HG02642 (cell line): ENCODE results near the gene AIF1L.

Experiments used
- ATAC-seq: cut with Tn5 transposase; IDR thresholded peaks from one replicate; pipeline ENCODE4 v1.9.1; 2021; ENCODE audit warnings: mild to moderate bottlenecking; ENCODE audit not compliant: unreplicated experiment, poor library complexity

Gene AIF1L

DNA sequence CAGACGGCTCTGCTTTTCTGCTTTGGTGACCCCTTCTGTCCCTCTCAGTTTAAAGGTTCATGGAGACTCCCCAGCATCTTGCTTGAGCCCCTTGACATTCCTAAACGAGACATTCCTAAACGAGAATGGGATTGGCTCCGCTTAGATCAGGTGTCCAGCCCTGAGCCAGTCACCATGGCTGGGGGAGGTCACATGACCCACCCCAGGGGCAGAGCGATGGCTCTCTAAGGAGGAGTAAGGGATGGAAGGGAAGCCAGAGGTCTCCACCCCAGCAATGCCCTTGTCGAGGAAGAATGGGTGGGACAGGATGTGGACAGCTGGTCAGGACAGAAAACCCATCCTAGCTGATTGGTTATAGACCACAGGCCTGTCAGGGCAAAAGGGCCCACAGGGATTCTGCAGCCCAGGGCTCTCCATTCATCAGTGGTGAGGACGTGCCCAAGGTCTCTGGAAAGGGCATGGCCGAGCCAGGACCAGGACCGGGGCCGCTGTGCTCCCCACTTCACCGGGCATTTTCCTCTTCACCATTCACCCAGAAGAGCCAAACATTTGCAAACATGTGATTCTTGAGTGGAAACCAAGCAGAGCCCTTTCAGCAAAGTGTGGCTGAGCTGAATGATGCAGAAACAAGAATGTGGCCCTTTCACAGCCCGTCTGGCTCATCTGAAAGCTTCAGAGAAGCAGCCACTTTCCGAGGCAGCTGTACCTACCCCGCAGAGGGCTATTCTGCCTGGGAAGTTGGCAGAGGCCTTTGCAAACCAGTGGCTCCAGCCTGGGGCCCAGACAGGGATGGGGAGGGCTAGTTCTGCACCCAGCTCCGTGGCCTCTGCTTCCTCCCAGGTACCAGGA, 19.8 kb upstream of the AIF1L start:
- no peak for ATAC-seq

DNA sequence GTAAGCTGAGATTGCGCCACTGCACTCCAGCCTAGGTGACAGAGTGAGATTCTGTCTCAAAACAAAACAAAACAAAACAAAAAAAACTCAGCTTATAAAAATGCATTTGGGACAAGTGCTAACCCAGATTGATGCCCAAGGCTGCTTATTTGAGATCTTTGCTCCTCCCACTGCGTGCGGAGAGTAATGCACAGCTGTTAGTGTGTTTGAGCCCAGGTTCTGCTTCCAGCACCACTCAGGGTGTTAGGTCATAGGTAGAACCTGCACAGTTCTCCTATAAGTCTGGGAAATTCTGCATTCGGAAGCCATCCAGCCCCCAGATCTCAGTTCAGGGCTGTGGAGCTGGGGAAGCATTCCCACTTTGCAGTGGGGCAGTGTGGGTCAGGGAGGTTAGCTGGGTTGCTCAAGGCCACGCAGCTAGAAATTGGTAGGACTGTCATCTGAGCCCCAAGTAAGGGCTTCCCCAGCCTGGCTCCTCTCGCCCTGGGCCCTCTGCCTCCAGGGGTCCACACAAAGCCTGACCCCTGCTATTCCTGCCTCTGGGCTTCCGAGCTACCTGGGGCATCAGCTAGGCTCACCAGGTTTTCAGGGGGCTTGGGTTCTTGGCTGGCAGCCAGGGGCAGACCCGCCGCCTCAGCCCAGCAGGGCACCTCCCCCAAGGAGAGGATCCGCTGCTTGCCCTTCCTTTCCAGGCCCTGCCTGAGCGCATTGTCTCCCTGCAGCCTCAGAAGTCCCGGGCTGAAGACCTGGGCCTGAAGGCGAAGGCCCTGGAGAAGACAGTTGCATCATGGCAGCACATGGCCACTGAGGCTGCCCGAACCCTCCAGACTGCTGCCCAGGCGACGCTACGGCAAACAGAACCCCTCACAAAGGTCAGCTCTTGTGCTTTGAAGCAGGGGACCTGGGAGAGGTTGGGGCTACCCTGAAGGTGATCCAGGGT, 17.6 kb upstream of the AIF1L start:
- ATAC-seq = no peak

DNA sequence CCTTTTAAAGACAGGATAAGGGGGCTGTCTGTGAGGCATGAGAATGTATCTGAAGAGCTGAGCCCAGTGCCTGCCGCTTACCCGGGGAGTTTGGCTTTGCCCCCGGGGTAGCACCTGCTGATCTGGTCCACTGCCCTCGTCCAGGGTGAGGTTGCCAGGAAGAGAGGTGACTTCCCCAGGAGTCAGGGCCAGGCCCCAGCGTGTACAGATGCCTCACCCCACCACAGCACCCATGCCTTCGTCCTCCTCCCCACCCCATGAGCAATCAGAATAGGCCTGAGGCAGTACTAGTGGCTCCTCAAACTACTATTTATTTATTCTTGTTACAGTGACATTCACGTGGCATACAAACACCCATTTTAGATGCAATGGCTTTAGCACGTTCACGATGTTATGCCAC, 15.7 kb upstream of the AIF1L start:
- ATAC-seq = no peak

DNA sequence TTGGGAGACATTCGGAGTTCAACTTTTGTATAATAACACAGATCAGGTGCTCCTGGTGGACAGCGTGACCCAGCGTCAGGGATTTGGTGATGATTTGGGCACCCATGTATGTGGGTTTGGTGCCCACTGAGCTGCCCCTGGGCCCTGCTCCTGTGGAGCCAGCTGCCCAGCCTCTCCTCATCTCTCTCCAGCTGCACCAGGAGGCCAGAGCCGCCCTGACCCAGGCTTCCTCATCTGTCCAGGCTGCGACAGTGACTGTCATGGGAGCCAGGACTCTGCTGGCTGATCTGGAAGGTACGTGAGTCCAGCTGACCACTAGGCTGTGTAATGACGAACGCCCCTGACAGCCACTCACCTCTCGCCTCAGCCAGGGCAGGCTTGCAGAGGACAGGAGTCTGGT, 14.5 kb upstream of the AIF1L start:
- no peak for ATAC-seq

DNA sequence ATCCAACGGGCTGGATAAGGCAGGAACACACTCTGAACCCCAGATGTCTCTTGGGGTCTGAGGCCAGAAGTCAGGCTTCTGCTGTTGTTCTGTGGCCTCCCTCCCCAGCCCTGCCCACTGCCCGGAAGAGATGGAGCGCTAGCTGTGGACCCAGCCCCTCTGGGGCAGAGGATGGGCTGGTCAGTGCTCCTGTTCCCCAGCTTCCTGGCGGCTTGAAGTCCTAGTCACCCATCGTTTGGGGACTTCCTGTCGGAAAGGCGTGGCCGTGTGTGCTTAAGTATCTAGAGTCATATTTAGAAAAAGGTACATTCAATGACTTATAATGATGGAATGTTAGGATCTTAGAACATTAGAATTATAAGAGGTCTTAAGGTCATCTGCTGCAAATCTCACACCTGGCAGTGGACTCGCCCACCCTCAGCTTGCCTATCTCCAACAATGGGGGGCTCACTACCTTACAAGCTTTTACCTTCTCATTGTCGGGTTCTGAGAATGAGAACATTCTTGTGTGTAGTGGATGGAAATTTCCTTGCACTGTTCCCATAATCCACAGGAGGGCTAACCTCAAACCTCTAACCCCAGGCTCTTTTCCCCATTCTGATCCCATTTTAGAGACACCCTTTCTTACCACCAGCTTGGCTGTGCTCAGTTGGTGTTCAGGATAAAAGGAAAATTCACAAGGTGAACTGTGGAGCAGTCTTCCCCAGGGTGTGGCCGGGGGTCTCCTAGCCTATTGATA, 13.4 kb upstream of the AIF1L start:
- ATAC-seq = no peak

DNA sequence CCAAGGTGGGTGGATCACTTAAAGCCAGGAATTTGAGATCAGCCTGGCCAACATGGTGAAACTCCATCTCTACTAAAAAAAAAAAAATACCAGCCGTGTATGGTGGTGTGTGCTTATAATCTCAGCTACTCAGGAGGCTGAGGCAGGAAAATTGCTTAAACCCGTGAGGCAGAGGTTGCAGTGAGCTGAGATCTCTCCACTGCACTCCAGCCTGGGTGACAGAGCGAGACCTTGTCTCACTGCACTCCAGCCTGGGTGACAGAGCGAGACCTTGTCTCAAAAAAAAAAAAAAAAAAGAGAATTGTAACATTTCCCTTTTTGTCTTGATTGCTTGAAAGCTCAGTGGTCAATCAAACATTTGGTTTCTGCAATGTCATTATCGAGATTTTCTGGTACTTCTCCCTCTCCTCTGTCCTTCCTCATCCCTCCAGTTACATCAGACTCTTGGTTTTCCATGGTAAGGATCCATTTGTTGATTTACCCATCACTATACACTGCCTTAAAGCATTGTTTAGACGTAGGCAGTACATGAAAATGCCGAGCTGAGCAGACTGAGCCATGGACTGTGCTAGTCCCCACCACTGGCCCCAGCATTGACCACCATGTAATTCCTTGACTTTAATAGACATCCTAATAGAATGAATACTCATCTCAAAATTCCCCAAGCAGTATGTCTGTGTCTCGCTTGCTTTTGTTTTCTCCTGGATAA, 11.5 kb upstream of the AIF1L start:
- ATAC-seq = no peak

DNA sequence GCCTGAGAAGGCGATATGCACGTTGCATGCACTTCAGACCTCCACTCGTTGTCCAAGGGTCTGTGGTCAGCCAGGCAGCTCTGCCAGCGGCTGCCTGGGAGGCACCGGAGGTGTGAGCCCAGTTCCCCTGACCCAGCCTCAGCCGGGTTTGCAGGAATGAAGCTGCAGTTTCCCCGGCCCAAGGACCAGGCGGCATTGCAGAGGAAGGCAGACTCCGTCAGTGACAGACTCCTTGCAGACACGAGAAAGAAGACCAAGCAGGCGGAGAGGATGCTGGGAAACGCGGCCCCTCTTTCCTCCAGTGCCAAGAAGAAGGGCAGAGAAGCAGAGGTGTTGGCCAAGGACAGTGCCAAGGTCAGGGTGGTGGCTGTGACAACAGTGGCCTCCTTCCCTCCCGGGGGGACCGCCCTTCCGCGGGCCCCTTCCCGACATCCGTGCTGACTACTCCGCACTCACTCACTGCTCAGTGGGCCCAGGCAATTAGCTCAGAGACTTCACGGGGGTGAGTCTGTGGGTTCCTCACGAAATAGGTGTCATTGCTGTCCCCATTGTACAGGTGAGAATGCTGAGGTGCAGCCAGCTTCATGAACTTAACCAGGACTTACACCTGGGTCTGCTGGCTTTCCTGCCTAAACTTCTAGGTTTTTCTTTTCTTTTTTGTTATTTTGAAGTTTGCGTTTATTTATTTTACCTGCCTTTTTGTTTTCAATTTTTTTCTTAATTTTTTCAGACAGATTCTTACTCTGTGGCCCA, 10.8 kb upstream of the AIF1L start:
- no peak for ATAC-seq

DNA sequence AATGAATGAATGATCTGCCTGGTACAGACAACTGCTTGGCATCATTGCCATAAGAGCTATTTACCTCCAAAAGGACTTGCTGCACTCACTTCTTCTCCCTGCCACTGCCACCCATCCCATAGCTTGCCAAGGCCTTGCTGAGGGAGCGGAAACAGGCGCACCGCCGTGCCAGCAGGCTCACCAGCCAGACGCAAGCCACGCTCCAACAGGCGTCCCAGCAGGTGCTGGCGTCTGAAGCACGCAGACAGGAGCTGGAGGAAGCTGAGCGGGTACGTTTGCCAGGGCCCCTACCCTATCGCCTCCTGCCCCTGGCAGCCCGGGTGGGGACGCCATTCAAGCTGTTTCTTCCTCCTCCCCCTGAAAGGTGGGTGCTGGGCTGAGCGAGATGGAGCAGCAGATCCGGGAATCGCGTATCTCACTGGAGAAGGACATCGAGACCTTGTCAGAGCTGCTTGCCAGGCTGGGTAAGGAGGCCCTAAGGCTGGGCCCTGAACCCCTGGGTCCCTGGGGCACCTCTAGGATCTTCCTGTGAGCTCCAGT, 8.9 kb upstream of the AIF1L start:
- no peak for ATAC-seq

DNA sequence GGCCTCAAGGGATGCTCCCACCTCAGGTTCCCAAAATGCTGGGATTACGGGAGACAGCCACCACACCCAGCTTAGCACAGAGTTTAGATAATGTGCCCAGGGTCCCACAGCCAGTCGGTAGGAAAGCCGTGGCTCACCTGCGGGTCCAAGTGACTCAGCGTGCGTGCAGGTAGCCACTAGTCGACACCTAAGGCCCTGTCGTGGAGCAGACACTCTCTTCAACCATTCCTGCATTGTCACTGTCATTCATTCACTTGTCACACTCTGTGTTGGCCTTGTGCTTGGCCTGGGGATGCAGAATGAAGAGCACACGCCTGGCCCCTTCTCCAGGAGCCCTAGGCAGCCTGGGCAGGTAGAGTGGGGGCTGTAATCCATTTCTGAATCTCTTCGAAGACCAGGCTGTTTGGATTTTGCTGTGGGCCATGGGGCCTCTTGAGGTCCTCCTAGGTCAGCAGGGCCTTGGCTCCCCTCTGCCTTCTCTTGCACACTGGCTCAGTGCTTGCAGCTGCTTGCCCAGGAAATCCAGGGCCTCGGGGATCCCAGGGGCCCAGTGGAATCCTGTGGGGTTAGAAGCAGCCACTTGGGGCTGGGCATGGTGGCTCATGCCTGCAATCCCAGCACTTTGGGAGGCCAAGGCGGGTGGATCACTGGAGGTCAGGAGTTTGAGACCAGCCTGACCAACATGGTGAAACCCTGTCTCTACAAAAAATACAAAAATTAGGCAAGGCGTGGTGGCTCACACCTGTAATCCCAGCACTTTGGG, 6.1 kb upstream of the AIF1L start:
- ATAC-seq = no peak

DNA sequence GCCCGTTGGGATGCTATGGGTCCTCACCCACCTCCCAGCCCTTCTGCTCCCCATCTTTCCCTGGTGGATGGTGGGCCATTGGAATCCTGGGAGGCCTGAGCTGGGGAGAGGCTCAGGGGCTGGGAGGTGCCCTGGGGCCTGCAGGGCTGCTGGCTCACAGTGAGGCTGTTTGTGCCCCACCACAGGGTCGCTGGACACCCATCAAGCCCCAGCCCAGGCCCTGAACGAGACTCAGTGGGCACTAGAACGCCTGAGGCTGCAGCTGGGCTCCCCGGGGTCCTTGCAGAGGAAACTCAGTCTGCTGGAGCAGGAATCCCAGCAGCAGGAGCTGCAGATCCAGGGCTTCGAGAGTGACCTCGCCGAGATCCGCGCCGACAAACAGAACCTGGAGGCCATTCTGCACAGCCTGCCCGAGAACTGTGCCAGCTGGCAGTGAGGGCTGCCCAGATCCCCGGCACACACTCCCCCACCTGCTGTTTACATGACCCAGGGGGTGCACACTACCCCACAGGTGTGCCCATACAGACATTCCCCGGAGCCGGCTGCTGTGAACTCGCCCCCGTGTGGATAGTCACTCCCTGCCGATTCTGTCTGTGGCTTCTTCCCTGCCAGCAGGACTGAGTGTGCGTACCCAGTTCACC, 4.9 kb upstream of the AIF1L start:
- no peak for ATAC-seq

DNA sequence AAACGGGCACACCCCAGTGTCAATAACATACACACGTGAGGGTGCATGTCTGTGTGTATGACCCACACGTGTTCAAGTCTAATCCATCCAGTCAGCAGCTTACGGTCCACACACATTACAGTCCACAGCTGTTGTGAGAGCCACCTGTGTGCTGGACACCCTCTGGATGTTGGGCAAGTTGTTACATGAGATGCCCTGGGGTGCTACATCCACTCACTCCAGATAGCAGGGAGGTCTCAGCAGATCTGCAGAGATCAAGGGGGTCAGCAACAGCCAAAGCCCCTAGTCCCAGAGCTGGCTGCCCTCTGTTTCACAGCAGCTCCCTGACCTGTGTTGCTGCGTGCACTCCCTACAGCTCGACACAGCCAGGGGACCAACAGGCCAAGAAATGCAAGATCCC, 4.3 kb upstream of the AIF1L start:
- ATAC-seq = no peak

DNA sequence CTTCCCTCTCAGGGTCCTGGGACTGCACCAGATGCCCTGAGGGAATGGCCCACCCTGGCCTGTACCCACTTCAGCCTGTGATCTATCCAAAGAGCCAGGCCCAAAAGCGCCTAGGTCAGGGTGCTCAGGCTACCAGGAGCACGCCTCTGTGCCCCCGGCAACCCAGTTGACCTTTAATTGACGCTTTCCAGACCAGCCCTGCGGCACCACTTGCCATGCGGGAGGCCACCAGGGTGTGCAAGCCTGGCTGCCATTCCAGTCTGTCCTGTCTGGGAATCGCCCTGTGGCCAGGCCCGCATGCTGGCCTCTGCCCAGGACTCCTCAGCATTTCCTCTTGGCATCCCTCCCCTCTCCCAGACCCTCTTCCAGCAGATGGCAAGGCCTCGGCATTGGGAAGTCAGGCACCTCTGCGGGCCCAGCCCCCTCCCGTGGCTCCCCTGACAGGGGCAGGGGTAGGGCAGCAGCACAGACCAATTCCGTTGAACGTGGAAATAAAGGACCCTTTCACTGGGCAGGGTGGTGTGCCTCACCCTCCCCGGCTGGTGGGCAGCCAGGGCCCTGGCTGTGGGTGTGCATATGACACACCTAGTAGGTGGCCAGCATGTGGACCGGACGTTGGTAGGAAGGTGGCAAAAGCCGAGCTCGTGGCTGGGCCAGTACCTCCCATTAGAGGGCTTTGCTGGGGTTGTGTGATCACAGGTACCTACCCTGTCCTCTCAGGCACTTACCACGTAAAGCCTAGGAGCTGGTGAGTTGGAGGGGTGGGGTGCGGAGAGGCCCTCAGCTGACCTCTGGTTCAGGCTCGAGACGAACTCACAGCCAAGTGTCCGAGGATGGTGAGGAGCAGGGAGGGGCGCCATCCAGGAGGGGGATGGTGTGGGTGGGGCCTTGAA, 3.5 kb upstream of the AIF1L start:
- ATAC-seq = no peak

DNA sequence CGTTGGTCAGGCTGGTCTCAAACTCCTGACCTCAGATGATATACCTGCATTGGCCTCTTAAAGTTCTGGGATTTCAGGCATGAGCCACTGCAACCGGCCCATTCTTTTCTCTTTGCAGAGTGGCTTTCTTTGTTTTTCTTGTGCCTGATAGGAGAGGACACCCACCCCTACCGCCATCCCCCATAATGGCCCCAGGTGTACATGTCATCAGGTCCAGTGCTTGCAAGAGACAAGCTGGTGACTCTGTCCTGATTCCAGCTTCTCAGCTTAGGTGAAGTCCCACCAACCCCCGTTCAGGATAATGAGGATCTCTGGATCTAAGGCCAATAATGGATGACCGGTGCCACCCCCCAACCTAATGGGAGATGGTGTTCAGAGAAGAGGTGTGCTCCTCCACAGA, 2.3 kb upstream of the AIF1L start:
- no peak for ATAC-seq

DNA sequence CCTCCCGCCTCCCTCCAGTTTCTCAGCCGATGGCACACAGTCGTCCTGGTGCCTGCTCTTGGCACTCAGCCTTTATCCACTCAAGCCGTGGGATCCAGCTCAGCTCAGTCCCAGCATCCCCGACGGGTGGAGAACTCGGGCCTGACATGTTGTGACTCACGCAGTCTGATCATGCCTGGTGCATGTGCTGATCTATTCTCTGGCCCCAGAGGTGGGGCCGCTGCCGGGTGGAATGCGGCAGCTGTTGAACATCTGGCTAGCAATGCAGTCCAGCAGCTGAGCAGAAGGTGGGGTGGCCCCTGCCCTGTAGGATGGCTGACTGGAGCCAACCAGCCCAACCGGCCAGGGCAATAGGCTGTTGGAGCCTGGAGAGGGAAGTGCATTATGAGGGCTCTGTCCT, 1.7 kb upstream of the AIF1L start:
- no peak for ATAC-seq

DNA sequence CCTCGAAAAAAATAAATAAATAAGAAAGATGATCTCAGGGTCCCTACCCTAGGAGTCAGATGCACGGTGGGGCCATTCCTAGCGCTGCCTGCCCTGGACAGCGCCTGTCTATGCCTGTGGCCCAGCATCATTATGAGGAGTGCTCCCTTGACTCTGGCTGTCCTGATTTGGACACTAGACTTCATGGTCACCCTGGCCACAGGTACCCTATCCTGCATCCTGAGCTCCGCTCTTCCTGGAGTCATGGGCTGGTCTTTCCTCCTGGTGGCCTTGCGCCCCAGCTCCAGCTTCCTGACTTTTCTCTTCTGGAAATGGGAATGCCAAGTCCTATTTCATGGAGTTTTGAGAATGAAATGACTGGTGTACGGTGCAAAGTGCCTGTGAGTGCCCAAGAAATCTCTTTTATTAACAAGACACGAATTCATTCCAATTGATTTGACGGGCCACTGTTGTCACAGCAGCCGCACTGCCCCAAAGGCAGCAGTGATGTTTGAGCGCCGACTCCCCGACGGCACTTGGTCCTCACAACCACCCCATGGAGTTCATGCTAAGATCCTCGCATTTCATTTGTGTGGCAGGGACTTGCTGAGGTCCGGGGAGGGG, 564 bp upstream of the AIF1L start:
- no peak for ATAC-seq

DNA sequence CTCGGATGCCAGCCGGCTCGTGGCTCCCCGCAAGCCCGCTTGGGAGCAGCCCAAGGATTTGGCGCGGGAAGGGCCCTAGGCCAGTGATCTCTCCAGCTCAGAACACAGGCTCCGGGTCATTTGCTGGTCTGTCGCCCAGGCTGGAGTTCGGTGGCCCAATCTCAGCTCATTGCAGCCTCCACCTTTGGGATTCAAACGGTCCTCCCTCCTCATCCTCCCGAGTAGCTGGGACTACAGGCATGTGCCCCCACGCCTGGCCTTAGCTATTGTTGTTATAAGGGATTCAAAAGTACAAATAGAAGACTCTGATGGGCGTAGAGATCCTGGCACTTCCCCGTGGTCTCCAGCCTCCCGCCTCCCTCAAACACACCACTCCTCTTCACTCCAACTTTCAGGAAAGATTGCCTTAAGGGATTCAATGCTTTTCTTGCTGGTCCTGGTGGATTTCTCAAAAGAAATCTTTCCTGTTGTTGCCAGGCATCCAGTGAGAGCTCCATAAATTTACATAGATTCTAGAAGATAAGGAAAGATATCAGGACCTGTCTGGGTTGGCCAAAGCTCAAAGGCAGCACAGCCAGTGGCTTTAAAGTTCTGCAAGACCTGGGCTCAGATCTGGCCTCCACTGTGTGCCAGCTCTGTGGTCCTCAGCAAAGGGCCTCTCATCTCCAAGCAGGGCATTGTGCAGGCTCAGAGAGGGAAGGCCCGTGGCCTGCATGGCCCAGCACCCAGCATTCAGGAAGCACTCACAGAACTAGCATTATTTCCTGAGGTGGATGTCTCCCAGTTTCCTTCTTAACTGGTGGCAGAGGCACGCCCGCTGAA, 1.0 kb downstream of the AIF1L start:
- no peak for ATAC-seq
